RWPE1 (cell line): Measurements from ENCODE around the gene LRTM1.

ENCODE experiments used
- CTCF ChIA-PET: fragments of 350-600 bp; sonication (Branson Sonifier 250); formaldehyde crosslinking; extraction: SDS; loops from one replicate; lab custom pipeline; 2021; lab: Yijun Ruan, JAX
- POLR2A ChIA-PET: fragments of 400-600 bp; formaldehyde crosslinking; extraction: SDS; loops from one replicate; lab custom pipeline; 2020; ENCODE audit warnings: antibody characterized with exemption; ENCODE audit not compliant: low non-redundant PET; lab: Yijun Ruan, JAX
- DNase-seq: peaks from one replicate; pipeline ENCODE4 v3.0.0; 2012; ENCODE audit warnings: low spot score
- H3K27ac ChIP-seq: fragments of 450-650 bp; 2 replicates; pipeline ENCODE4 v1.5.1; 2017
- CTCF ChIP-seq: fragments of 450-650 bp; conservative IDR thresholded peaks from 2 replicates; pipeline ENCODE4 v1.5.1; 2017; ENCODE audit warnings: low read depth, mild to moderate bottlenecking

The LRTM1 gene

GRCh38 chr3:54935869-54936268, 8.0 kb upstream of the LRTM1 start:
- DNase-seq, result no peak
- ChIA-PET CTCF (no interaction called here), POLR2A (no interaction called here)
- no peak for TF ChIP-seq CTCF
- H3K27ac ChIP-seq, result no peak overlapping the region

- no peak for TF ChIP-seq CTCF
- DNase-seq, result no peak
- ChIA-PET POLR2A (no interaction called here), CTCF (no interaction called here)
- no peak overlapping the region for H3K27ac ChIP-seq
Observed at GRCh38 chr3:54932606-54933005, 4.7 kb upstream of the LRTM1 start.

GRCh38 chr3:54931182-54931581, 3.3 kb upstream of the LRTM1 start:
- no peak for TF ChIP-seq CTCF
- DNase-seq, result no peak
- ChIA-PET POLR2A (no interaction called here), CTCF (no interaction called here)
- H3K27ac ChIP-seq, result no peak overlapping the region

GRCh38 chr3:54918516-54918915, 9.3 kb downstream of the LRTM1 start:
- DNase-seq, result no peak
- ChIA-PET CTCF (interaction anchor here (0.7 kb wide), 1 partner anchor 858 kb away, joined by 3 read pairs; no protein-coding TSS in a partner anchor), POLR2A (no interaction called here)
- TF ChIP-seq CTCF, result no peak
- H3K27ac ChIP-seq, result no peak overlapping the region

- no peak for DNase-seq
- ChIA-PET POLR2A (no interaction called here), CTCF (no interaction called here)
- no peak overlapping the region for H3K27ac ChIP-seq
- no peak for TF ChIP-seq CTCF
Observed at GRCh38 chr3:54917862-54918261, 10.0 kb downstream of the LRTM1 start.

GRCh38 chr3:54917174-54917573, 10.7 kb downstream of the LRTM1 start:
- CTCF ChIA-PET, result no interaction called here
- no peak for TF ChIP-seq CTCF
- H3K27ac ChIP-seq, result no peak overlapping the region
- POLR2A ChIA-PET, result no interaction called here
- DNase-seq, result no peak

GRCh38 chr3:54916732-54917131, 11.1 kb downstream of the LRTM1 start:
- ChIA-PET CTCF (interaction anchor here (0.5 kb wide), 1 partner anchor 679 kb away, joined by 3 read pairs; no protein-coding TSS in a partner anchor), POLR2A (no interaction called here)
- no peak for DNase-seq
- TF ChIP-seq CTCF, result no peak
- H3K27ac ChIP-seq, result no peak overlapping the region
